Medulla oblongata (tissue), 1 donor: ENCODE data around the gene PGC.
"Not testable (repeated sequence)": the region's sequence is repeated elsewhere in the genome, so short reads cannot be mapped to it uniquely, and the experiment has no call there.

Experiments
- DNase-seq: peaks from one replicate; pipeline ENCODE4 v3.0.0-alpha.2; 2015; ENCODE audit errors: extremely low spot score

PGC gene

GRCh38 chr6:41775293-41775882, 28.2 kb upstream of the PGC start:
- no peak for DNase-seq

DNA sequence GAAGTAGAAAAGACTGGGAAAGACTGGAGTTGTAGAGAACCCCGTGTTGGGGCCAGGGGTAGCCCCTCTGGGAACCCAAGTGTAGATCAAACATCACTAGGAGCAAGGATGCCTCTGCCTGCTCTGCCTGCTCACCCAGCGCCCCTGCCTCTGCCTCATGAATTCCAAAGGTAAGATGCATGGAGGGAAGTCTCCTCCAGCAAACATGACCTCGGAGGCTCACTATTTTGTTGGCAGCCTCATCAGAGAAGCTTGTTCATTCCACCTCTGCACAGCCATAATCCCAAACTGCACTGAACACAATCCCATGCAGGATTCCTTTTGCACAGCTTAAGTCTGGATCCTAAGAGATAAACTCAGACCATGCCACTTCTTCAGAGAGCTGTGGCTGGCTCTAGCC, 27.6 kb upstream of the PGC start:
- DNase-seq, result no peak

DNA sequence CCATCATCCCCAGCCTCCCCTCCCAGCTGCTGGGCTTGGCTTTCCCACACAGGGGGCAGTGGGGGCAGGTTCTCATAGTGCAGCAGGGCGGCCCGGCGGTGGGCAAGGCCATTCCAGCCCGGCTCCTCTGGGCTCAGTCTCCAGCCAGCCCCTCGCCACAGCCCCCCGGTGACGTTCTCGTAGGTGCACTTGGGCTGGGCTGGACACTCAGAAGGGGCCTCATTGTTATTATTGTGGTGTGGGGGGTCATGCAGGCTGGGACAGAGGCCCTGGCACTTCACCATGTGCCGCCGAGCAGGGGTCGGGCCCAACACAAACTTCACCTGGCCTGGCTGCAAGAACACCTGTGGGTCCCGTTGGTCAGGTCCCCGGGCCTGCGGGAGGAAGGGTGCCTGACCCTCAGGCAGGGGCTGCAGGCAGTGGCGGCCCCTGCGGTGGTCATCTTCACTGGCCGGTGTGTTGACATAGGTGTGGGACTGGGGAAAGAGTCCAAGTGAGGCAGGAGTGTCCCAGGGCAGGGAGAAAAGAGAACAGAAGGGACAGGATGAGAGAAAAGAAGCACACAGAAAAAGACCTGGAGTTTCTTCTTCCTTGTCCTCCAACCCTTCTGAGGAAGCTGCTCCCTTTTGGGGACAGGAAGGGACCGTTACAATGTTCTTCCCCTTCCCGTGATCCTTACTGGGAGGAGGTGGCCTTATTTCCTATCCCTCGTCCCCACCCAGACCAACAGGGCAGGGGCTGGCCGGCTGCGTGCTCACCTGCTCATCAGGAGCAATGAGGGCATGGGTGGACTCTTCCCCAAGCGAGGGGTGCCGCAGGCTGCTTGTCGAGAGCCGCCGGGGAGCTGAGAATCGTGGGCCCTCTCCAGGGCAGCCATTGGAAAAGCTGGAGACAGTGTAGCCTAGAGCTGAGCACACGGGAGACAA, 24.1 kb upstream of the PGC start:
- no peak for DNase-seq

DNA sequence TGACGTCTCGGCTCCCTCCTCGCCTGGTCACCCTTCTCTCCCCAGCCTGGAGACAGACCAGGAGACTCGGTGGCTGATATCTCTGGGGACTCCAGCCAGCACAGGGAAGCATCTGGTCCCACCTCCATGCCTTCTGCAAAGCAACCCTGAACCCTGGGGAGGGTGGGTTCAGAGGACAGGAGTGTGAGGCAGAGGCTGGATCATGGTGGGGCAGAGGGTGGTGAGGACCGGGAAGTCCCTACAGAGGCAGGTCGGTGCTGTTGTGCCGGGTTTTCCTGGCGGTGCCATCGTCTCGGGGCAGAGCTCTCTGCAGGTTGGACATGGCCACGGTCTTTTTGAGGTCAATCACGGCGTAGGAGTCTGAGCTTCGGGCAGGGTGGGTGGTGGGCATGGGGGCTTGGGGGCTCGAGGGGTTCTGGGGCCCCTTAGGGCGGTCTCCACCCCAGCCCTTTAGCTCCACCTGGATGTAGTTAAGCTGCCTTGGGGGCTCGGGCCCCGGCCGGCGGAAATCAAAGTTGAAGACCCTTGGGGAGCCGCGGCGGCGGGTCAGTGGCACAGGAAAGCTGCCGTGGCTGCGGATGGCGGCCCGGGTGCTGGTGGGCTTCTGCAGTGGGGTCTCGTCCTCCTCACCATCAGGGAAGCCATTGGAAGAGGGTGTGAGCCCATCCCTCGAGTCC, 23.3 kb upstream of the PGC start:
- no peak for DNase-seq

DNA sequence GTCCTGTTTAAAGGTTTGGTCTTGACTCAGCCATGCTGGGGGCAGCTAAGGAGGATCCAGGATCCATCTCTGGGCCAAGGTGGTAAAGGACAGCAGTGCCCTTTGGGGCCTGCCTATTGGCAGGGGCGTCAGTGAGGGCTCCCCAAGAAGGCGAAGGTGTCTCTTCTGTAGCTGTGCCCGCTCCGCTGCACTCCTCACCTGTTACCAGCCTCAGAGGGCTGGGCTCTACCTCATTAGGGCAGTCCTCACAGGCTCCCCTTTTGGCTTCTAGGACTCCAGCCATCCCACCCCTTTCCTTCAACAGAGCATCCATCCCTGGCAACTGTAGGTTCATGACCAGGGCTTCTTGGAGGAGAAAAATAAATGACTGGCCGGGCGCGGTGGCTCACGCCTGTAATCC, 22.2 kb upstream of the PGC start:
- no peak for DNase-seq

GRCh38 chr6:41768545-41769308, 21.5 kb upstream of the PGC start:
- no peak for DNase-seq

DNA sequence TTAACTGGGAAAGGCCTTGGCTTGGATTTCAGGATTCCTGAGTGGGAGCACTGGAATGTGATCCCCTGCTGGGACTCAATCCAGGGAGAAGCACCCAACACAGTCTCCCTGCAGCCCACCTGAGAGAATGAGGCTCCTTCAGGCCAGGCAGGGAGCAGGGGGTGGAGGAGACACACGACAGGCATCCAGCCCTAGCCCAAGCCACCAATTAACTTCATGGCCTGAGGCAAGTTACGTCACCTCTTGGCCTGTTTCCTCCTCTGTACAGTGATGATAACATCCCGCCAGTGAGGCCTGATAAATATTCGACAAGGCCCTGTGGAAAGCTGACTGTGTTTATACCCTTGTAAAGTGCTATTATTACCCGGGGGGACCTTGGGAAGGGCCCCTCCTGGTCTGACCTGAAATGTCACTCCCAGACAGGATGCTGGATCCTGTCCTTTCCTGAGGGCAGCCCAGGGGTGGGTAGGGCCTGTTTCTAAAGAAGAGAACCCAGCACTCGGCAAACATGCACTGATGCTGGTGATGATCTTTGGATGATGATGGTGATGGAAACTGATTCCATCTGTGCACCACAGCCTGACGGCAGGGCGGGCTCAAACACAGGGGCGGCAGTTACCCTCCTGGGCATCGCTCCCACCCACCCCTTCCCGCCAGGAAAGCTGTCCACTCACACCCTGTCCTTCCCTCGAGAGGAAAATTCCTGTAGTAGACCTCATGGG, 20.1 kb upstream of the PGC start:
- DNase-seq, result no peak

DNA sequence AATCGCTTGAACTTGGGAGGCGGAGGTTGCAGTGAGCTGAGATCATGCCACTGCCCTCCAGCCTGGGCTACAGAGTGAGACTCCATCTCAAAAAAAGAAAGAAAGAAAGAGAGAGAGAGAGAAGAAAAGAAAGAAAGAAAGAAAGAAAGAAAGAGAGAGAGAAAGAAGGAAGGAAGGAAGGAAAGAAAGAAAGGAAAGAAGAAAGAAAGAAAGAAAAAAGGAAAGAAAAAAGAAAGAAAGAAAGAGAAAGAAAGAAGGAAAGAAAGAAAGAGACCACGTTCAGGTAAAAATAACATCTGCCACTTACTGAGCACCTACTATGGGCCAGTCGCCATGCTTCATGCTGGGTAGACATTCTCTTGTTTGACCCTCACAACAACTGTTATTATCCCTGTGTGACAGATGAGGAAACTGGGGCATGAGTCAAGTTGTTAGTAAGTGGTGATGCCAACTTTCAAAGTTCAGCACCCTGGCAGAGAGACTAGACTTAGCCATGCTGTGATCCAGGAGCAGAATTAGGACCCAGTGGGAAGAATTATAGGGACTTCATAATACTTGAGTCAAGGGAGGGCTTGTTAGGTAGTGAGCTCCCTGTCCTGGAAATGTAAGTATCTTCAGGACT, 19.0 kb upstream of the PGC start:
- not testable (repeated sequence) for DNase-seq

GRCh38 chr6:41763470-41763869, 16.3 kb upstream of the PGC start:
- no peak for DNase-seq

DNA sequence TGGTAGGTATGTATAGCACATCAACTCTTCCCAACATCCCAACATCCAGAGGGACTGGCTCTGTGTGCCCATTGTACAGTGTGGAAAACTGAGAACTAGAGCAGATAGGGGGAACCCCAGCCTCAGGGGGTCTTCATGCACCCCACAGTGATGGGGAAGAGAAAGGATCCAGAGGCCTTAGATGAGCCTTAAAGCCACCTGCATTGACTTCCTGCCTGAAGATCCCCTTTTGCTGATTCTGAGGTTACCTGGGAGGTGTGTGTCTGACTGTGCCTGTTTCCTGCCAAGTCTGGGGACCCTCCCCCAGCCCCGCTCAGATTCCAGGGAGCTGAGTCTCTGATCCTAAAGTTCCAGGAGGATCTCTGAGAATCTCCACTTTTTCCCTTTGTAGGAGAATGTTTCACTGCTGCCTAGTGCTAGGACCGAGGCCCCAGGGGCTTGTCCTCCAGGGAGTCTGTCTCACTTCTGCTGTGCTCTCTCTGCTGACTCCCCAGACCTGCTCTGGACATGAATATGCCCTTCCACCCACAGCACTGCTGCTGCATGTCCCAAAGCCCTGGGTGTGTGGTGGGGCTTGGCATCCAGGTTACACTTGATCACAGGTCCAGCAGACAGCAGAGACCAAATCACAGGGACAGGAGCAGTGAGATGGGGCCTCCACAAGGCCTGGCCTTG, 12.8 kb upstream of the PGC start:
- DNase-seq, result no peak

DNA sequence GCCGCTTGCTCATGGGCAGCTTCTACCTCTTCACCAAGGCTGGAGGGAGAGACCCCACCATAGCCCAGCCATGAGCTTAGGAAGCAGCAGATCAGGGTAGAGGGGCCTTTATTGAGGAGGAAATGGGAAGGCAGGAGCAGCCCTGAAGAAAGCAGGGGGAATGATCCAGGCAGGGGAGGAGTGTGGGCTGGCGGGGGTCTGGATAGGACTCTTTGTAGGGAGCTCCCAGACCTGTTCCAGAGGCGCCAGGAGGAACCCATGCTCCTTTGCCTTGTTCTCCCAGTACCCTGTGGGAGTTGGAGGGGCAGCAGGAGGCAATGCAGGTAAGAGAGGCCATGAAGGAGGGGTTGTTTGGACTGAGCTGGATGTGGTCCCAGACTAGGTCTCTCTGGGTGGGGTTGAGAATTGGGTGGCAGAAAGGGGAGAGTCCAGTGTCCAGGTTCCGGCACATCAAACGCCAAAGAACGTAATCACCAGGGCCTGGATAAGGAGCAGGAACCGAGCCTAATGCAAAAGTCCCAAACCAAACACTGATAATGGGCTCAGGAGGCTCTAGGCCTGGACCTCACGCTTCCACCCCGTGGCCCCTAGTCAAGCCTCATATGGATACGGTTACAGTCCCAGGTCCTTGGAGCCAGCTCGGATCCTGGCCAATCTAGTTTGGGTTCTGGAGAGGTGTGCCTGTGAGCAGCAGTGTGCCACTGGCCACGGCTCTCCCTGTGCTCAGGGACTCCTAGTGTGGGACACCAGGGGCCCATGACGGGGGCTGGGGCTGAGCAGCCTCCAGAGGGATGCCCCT, 12.1 kb upstream of the PGC start:
- DNase-seq, result no peak

- no peak for DNase-seq
Measured at GRCh38 chr6:41758641-41759035, 11.4 kb upstream of the PGC start.

- DNase-seq, result no peak
Measured at GRCh38 chr6:41757931-41758640, 10.9 kb upstream of the PGC start.

DNA sequence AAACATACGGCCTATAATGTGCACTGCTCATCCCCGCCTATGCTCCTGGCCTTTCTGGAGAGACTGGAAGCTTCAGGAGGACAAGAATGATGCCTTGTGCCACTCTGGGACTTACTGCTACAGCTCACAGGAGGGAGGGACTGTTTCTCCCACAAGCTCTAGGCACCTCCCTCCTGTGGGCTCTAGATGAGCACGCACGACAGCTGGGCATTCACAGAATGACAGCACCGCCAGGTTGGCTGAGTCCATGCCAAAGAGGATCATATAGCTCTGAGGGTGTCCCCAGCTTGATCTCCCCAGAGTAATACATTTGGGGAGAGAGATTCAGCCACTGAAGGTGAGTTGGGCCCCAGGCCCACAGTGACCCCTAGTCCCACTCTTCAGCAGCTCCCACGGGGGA, 10.1 kb upstream of the PGC start:
- DNase-seq, result no peak

DNA sequence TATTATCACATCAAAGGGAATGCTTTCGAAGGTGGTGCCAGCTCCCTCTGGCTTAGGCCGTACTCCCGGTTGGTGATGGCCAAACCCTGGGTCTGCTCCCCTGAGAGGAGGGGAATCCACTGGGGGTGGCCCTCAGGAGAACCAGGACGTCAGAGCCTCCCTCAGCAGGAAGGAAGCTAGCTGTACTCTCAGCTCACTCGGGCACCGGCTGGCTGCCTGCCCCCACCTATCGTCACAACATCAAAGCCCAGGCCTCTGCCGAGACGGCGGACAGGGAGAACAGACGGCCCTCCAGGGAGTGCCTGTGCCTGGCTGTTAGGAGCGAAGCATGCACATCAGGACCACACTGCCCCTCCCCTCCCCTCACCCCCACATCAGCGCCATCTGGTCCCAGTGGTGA, 9.2 kb upstream of the PGC start:
- DNase-seq, result no peak

GRCh38 chr6:41755895-41756294, 8.7 kb upstream of the PGC start:
- DNase-seq, result no peak

- no peak for DNase-seq
Measured at GRCh38 chr6:41750374-41750773, 3.2 kb upstream of the PGC start.

DNA sequence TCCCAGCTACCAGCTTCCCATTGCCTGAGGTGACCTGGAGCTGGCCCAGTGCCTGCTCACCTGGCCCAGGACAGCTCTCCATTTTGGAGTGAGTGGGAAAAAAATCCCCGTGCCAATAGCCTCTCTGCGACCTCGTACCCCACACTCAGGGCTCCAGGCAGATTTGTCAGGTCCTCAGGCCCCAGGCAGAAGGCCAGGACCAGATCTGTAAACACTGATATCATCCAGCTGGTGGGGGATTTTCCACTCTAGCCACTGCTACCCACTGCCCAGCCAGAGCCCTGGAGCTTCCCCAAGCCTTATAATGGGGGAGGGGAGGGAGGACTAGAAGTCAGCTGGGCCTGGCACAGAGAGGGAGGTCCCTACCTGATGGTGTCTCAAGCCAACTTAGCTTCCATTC, 1.3 kb upstream of the PGC start:
- no peak for DNase-seq

DNA sequence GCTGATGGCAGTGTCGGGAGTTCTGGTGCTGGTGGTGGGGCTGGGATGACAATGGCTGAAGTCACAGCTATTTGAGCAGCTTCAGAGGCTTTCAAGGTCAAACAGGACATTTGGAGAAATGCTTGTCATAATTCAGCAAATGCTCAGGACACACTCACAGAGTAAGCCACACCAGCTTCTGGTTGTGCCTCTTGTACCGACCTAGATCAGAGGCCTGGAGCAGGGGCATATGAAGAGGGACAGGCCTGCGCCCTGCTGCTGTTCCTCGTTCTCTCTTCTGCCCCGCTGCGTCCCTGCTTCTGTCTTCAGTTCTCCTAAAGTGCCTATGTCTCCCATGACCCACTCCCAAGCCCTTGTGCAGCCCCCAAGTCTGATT, 893 bp upstream of the PGC start:
- DNase-seq, result no peak
